HEK293T (cell line): ENCODE results near the gene CERS1.

Source experiments
- CTCF ChIA-PET: fragments of 350-600 bp; formaldehyde crosslinking; extraction: SDS; loops from one replicate; lab custom pipeline; 2021; ENCODE audit warnings: antibody characterized with exemption, inconsistent platforms; lab: Yijun Ruan, JAX
- POLR2A ChIA-PET: fragments of 350-600 bp; formaldehyde crosslinking; extraction: SDS; loops from one replicate; lab custom pipeline; 2020; ENCODE audit warnings: antibody characterized with exemption, inconsistent platforms; lab: Yijun Ruan, JAX
- DNase-seq: peaks from one replicate; pipeline ENCODE4 v3.0.0; 2012; ENCODE audit warnings: mixed read lengths; ENCODE audit errors: extremely low spot score
- ARNT ChIP-seq: fragments of 450-650 bp; IDR thresholded peaks from 2 replicates; pipeline ENCODE4 v1.6.1; 2017; ENCODE audit warnings: mild to moderate bottlenecking
- BHLHE40 ChIP-seq: fragments of 450-650 bp; IDR thresholded peaks from 2 replicates; pipeline ENCODE4 v1.6.1; 2016; ENCODE audit warnings: mild to moderate bottlenecking, moderate library complexity, borderline replicate concordance
- CTBP1 ChIP-seq: fragments of 450-650 bp; IDR thresholded peaks from 2 replicates; pipeline ENCODE4 v1.6.1; 2016; ENCODE audit warnings: borderline replicate concordance
- ELF4 ChIP-seq: fragments of 450-650 bp; IDR thresholded peaks from 2 replicates; pipeline ENCODE4 v1.6.1; 2017; ENCODE audit warnings: antibody characterized with exemption
- FOXA1 ChIP-seq: fragments of 450-650 bp; IDR thresholded peaks from 2 replicates; pipeline ENCODE4 v1.6.1; 2016; ENCODE audit warnings: mild to moderate bottlenecking
- FOXK2 ChIP-seq: fragments of 450-650 bp; IDR thresholded peaks from 2 replicates; pipeline ENCODE4 v1.6.1; 2016; ENCODE audit warnings: mild to moderate bottlenecking
- FOXM1 ChIP-seq: fragments of 450-650 bp; IDR thresholded peaks from 2 replicates; pipeline ENCODE4 v1.6.1; 2017; ENCODE audit warnings: mild to moderate bottlenecking, borderline replicate concordance
- HDGF ChIP-seq: fragments of 450-650 bp; IDR thresholded peaks from 2 replicates; pipeline ENCODE4 v1.6.1; 2017; ENCODE audit warnings: antibody characterized with exemption, borderline replicate concordance
- L3MBTL2 ChIP-seq: fragments of 450-650 bp; conservative IDR thresholded peaks from 2 replicates; pipeline ENCODE4 v1.6.1; 2016; ENCODE audit warnings: mild to moderate bottlenecking
- LEF1 ChIP-seq: fragments of 450-650 bp; IDR thresholded peaks from 2 replicates; pipeline ENCODE4 v1.6.1; 2017; ENCODE audit warnings: mild to moderate bottlenecking, borderline replicate concordance
- NFRKB ChIP-seq: fragments of 450-650 bp; IDR thresholded peaks from 2 replicates; pipeline ENCODE4 v1.6.1; 2016; ENCODE audit warnings: mild to moderate bottlenecking, moderate library complexity
- PKNOX1 ChIP-seq: fragments of 450-650 bp; IDR thresholded peaks from 2 replicates; pipeline ENCODE4 v1.6.1; 2016
- SP1 ChIP-seq: fragments of 450-650 bp; IDR thresholded peaks from 2 replicates; pipeline ENCODE4 v1.6.1; 2017
- SUZ12 ChIP-seq: fragments of 450-650 bp; IDR thresholded peaks from 2 replicates; pipeline ENCODE4 v1.6.1; 2016; ENCODE audit warnings: mild to moderate bottlenecking
- TARDBP ChIP-seq: fragments of 450-650 bp; IDR thresholded peaks from 2 replicates; pipeline ENCODE4 v1.6.1; 2016
- ZNF384 ChIP-seq: fragments of 450-650 bp; IDR thresholded peaks from 2 replicates; pipeline ENCODE4 v1.6.1; 2016

CERS1 gene

DNA sequence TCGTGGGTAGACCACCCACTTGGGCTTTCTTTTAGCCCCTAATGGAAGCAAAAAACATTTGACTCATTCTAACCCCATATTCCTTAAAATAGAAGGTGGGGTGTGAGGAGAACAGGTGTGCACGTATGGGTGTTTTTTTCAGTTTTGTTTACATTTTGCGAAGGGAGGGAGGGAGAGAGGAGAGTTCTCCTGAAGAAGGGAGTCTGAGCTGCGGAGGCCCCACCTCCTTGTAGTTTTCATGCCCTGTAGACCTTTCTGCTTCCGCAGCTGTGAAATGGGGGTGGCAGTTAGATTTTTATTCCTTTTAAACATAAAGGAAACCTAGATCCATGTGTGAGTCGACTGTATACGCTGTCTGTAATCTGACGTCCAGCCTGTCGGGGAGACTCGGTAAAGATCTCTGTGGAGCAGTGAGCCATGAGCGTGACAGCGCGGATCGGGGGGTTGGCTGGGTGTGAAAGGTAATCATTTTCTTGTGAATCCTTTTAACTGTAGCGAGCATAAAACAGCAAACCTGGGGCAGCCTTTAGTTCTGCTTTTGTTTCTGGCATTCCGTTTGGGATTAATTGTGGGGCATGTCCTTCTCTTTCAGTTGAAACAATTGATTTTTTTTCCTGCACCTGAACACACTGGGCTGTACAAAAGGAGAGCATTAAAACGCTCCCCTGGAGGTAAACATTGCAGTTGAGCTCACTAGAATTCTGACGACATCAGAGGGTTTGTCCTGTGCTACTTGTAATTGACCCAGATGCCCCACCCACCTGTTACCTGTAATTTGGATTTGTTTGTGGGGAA is 61.9 kb downstream of the CERS1 start:
- POLR2A ChIA-PET, result no interaction called here
- CTCF ChIA-PET, result interaction anchor here (0.6 to 2.1 kb wide), 2 partner anchors 13 to 696 kb away, joined by 3 to 6 read pairs; no protein-coding TSS in a partner anchor
- no peak for TF ChIP-seq L3MBTL2
- TF ChIP-seq SP1, result no peak
- no peak for TF ChIP-seq FOXM1
- no peak for TF ChIP-seq FOXA1
- TF ChIP-seq ZNF384, result no peak
- TF ChIP-seq ELF4, result no peak
- no peak for TF ChIP-seq ARNT
- TF ChIP-seq LEF1, result no peak
- no peak for TF ChIP-seq NFRKB
- TF ChIP-seq PKNOX1, result no peak
- DNase-seq, result no peak

DNA sequence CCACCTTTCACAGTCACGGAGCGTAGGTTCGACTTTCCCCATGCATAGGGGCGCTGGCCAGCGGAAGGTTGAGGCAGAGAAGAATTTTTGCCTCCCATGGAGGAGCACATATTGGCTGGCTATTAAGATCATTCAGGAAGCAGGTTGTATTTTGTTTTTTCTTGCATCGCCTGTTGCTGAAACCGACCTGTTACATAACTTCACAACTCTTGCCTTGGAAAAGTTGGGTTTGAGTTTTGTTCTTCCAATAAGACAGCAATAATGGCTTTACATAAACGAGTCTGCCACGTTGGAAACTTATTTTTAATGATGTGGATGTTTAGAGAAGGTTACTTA is 62.8 kb downstream of the CERS1 start:
- ChIA-PET POLR2A (interaction anchor here (2.0 to 3.9 kb wide), 4 partner anchors 8 to 46 kb away, joined by 8 to 42 read pairs (median 16); no protein-coding TSS in a partner anchor), CTCF (interaction anchor here (1.5 to 2.1 kb wide), 2 partner anchors 8 to 14 kb away, joined by 4 to 6 read pairs; no protein-coding TSS in a partner anchor)
- TF ChIP-seq BHLHE40, result no peak
- TF ChIP-seq L3MBTL2, result no peak
- no peak for TF ChIP-seq FOXM1
- TF ChIP-seq TARDBP, result no peak
- TF ChIP-seq ELF4, result no peak
- no peak for TF ChIP-seq FOXK2
- TF ChIP-seq ARNT, result no peak
- no peak for TF ChIP-seq NFRKB
- no peak for TF ChIP-seq SP1
- no peak for TF ChIP-seq SUZ12
- no peak for TF ChIP-seq PKNOX1
- no peak for TF ChIP-seq FOXA1
- no peak for DNase-seq

GRCh38 chr19:18832306-18833140 is 63.4 kb downstream of the CERS1 start:
- peak; percentile 31 for DNase-seq
- CTCF ChIA-PET, result interaction anchor here (0.6 to 2.1 kb wide), 3 partner anchors 9 to 14 kb away, joined by 4 to 6 read pairs (median 4); no protein-coding TSS in a partner anchor
- no peak for TF ChIP-seq L3MBTL2
- no peak for TF ChIP-seq ELF4
- no peak for TF ChIP-seq FOXA1
- no peak for TF ChIP-seq ARNT
- no peak for TF ChIP-seq PKNOX1
- no peak for TF ChIP-seq HDGF
- no peak for TF ChIP-seq NFRKB
- TF ChIP-seq SP1, result no peak
- TF ChIP-seq FOXM1, result no peak
- TF ChIP-seq SUZ12, result no peak
- no peak for TF ChIP-seq CTBP1
- no peak for TF ChIP-seq FOXK2
- no peak for TF ChIP-seq TARDBP
- no peak for TF ChIP-seq BHLHE40
- POLR2A ChIA-PET, result interaction anchor here (0.6 to 3.9 kb wide), 15 partner anchors 9 to 549 kb away, joined by 3 to 42 read pairs (median 4); partner anchors contain the start of genes COMP and REX1BD

GRCh38 chr19:18831524-18832305 is 64.2 kb downstream of the CERS1 start, which contains the start of gene UPF1:
TSS of gene UPF1 (plus strand) at chr19:18831959. CDS start at chr19:18832210, 251 bp downstream.
- TF ChIP-seq ZNF384, result no peak
- no peak for TF ChIP-seq ARNT
- TF ChIP-seq FOXK2, result no peak
- no peak for TF ChIP-seq NFRKB
- peak; percentile 79; the same call in 1 of the 2 replicates for TF ChIP-seq LEF1
- CTCF ChIA-PET, result interaction anchor here (0.6 to 2.1 kb wide), 4 partner anchors 10 to 98 kb away, joined by 4 to 6 read pairs (median 4); no protein-coding TSS in a partner anchor
- peak; percentile 97 for DNase-seq
- POLR2A ChIA-PET, result interaction anchor here (0.6 to 3.9 kb wide), 18 partner anchors 8 to 548 kb away, joined by 3 to 42 read pairs (median 4); partner anchors contain the start of genes COMP, COPE, DDX49 and REX1BD

DNA sequence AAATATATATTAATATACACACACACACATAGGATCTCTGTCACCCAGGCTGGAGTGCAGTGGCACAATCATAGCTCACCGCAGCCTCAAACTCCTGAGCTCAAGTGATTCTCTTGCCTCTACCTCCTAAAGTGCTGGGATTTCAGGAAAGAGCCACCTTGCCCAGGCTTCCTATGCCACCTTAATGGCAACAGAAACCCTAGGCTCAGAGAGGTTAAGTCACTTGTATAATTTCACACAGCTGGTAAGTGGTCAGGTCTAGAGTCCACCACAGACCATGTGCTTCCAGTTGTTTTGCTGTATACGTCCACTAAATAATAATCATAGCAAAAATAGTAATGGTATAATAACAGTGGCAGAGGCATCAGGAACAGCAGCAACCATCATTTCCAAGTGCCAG is 65.5 kb downstream of the CERS1 start:
- TF ChIP-seq ZNF384 (no peak), BHLHE40 (no peak), ARNT (no peak), SUZ12 (no peak), ELF4 (no peak), HDGF (no peak), FOXA1 (no peak), L3MBTL2 (no peak), NFRKB (no peak), PKNOX1 (no peak)
- no peak for DNase-seq
- POLR2A ChIA-PET, result interaction anchor here (1.6 to 3.9 kb wide), 4 partner anchors 11 to 59 kb away, joined by 4 to 42 read pairs (median 16); no protein-coding TSS in a partner anchor
- CTCF ChIA-PET, result no interaction called here
